ENCODE measurements around the gene CDK5RAP1. TPM values are rescaled to one million over a fixed set of nuclear protein-coding genes. Genes with fewer than 3 reads are reported as not detected.

CDK5RAP1 gene
- total RNA-seq, 2 experiments from 2014 or later = 32.1 to 49.4 TPM

DNA sequence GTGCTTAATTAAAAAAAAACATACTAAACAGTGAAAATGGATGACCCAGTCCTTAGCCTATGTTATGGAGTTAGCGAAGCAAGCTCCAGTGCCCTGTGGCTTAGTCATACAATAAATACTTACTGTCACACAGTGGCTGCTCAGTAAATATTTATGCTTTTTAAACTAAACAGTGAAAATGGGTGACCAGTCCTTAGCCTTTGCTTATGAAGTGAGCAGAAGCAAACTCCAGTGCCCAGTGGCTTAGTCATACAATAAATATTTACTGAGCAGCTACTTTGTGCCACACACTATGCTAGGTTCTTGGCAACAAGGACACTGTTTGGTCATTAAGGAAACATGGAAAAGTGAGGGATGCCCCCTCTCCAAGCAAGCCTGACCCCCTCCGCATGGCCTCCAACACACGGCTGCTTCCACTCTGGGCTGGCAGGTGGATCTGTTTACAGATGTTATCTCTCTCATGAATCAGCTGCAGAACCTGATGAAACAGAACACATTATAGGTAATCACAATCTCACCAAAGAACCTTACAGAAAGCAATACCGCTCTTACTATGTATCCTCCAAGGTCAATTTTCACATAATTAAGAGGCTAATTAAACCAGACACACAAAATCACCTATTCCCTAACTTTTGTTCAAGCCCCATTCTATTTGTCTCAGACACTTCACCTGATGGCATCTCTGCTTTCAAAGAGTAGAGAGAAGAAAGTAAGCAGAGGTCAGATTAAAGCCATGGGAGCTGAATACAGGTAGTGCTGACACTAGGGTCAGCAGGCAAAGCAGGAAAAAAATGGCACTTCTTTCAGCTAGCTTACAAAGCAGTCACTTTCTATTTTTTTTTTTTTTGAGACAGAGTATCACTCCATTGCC, 27.3 kb downstream of the CDK5RAP1 start:
- intact Hi-C loops (cut with micrococcal nuclease; ENCODE audit: unreplicated experiment) = no loop called here
- no peaks in the 10 kb centered on the region for H3K4me1 ChIP-seq (ENCODE audit: insufficient read depth, low read length, poor library complexity, severe bottlenecking)
- H4K20me1 ChIP-seq (ENCODE audit: insufficient read depth, low read length) = no peaks in the 10 kb centered on the region
- H3K36me3 ChIP-seq (ENCODE audit: insufficient read depth, low read length) = peaks cover 77% of the 10 kb centered on the region
- DNase-seq (ENCODE audit: low spot score) = no peak
- no peak overlapping the region for H3K27ac ChIP-seq (ENCODE audit: low read depth, low read length, poor library complexity, severe bottlenecking)
- CTCF ChIA-PET (ENCODE audit: unreplicated experiment) = no interaction called here
- H2AFZ ChIP-seq (ENCODE audit: low read length) = no peak overlapping the region
- POLR2A ChIA-PET = interaction anchor here (1.0 kb wide), 1 partner anchor 11 kb away, joined by 3 read pairs; no protein-coding TSS in a partner anchor
- H3K4me3 ChIP-seq (ENCODE audit: low read depth, low read length, poor library complexity, severe bottlenecking) = no peak overlapping the region
- H3K4me2 ChIP-seq (ENCODE audit: low read length) = no peak overlapping the region
- BruUV-seq (replicated peaks) = no TSS peak
- TF ChIP-seq, protein P1, sequence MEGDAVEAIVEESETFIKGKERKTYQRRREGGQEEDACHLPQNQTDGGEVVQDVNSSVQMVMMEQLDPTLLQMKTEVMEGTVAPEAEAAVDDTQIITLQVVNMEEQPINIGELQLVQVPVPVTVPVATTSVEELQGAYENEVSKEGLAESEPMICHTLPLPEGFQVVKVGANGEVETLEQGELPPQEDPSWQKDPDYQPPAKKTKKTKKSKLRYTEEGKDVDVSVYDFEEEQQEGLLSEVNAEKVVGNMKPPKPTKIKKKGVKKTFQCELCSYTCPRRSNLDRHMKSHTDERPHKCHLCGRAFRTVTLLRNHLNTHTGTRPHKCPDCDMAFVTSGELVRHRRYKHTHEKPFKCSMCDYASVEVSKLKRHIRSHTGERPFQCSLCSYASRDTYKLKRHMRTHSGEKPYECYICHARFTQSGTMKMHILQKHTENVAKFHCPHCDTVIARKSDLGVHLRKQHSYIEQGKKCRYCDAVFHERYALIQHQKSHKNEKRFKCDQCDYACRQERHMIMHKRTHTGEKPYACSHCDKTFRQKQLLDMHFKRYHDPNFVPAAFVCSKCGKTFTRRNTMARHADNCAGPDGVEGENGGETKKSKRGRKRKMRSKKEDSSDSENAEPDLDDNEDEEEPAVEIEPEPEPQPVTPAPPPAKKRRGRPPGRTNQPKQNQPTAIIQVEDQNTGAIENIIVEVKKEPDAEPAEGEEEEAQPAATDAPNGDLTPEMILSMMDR (conservative IDR thresholded peaks at IDR 0.05; ENCODE audit: low read length) = no peak
- TF ChIP-seq EZH2phosphoT487 (IDR thresholded peaks at IDR 0.05; ENCODE audit: borderline replicate concordance, low read depth, low read length) = no peak
- H3K79me2 ChIP-seq (ENCODE audit: insufficient read depth, low read depth, low read length) = no peaks in the 10 kb centered on the region
- H3K9me3 ChIP-seq (ENCODE audit: low read length) = no peaks in the 10 kb centered on the region
- H3K9me2 ChIP-seq (ENCODE audit: insufficient read depth, low read length) = no peaks in the 10 kb centered on the region

DNA sequence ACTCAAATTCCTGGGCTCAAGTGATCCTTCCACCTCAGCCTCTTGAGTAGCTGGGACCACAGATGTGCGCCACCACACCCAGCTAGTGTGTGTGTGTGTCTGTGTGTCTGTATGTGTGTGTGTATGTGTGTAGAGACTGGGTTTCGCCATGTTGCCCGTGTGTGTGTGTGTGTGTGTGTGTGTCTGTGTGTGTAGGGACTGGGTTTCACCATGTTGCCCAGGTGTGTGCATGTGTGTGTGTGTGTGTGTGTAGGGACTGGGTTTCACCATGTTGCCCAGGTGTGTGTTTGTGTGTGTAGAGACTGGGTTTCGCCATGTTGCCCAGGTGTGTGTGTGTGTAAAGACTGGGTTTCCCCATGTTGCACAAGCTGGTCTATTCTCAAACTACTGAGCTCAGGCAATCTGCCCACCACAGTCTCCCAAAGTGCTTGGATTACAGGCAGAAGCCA, 28.3 kb downstream of the CDK5RAP1 start:
- TSS peak; percentile 51 for BruUV-seq (replicated peaks)
- no peak overlapping the region for H2AFZ ChIP-seq (ENCODE audit: low read length)
- H3K4me2 ChIP-seq (ENCODE audit: low read length) = no peak overlapping the region
- H3K27ac ChIP-seq (ENCODE audit: low read depth, low read length, poor library complexity, severe bottlenecking) = no peak overlapping the region
- TF ChIP-seq EZH2phosphoT487 (IDR thresholded peaks at IDR 0.05; ENCODE audit: borderline replicate concordance, low read depth, low read length) = no peak
- TF ChIP-seq, protein P1 (conservative IDR thresholded peaks at IDR 0.05; ENCODE audit: low read length) = no peak
- ChIA-PET CTCF (ENCODE audit: unreplicated experiment) (no interaction called here), POLR2A (interaction anchor here (1.0 kb wide), 1 partner anchor 12 kb away, joined by 3 read pairs; no protein-coding TSS in a partner anchor)
- H3K4me1 ChIP-seq (ENCODE audit: insufficient read depth, low read length, poor library complexity, severe bottlenecking) = no peaks in the 10 kb centered on the region
- H3K9me3 ChIP-seq (ENCODE audit: low read length) = no peaks in the 10 kb centered on the region
- no peaks in the 10 kb centered on the region for H3K79me2 ChIP-seq (ENCODE audit: insufficient read depth, low read depth, low read length)
- H3K36me3 ChIP-seq (ENCODE audit: insufficient read depth, low read length) = peaks cover 77% of the 10 kb centered on the region
- H3K9me2 ChIP-seq (ENCODE audit: insufficient read depth, low read length) = no peaks in the 10 kb centered on the region
- no peak for DNase-seq (ENCODE audit: low spot score)
- intact Hi-C loops (cut with micrococcal nuclease; ENCODE audit: unreplicated experiment) = no loop called here
- H3K4me3 ChIP-seq (ENCODE audit: low read depth, low read length, poor library complexity, severe bottlenecking) = no peak overlapping the region
- H4K20me1 ChIP-seq (ENCODE audit: insufficient read depth, low read length) = no peaks in the 10 kb centered on the region

DNA sequence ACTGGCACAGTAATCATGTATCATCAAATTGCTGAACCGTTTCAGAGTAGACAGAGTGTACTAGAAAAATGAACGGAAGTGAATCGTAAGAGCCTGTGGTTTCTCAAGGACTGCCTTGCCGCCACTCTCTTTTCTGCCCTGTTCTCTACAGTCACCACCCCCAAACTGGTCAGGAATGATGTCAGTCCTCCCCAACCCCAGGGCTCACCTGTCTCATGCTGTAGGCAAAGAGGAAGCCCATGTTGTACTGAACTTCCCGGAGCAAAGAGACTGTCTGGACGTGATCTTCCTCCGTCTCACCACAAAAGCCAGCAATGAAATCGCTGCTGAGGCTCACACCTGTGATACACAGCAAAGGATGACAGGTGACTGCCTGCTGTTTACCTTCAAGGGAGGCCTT, 31.0 kb downstream of the CDK5RAP1 start:
- Histone ChIP-seq H3K4me3 (ENCODE audit: low read depth, low read length, poor library complexity, severe bottlenecking) (no peak overlapping the region), H3K79me2 (ENCODE audit: insufficient read depth, low read depth, low read length) (no peaks in the 10 kb centered on the region), H3K9me2 (ENCODE audit: insufficient read depth, low read length) (no peaks in the 10 kb centered on the region), H2AFZ (ENCODE audit: low read length) (no peak overlapping the region), H3K4me2 (ENCODE audit: low read length) (no peak overlapping the region), H3K9me3 (ENCODE audit: low read length) (no peaks in the 10 kb centered on the region), H3K4me1 (ENCODE audit: insufficient read depth, low read length, poor library complexity, severe bottlenecking) (no peaks in the 10 kb centered on the region), H3K36me3 (ENCODE audit: insufficient read depth, low read length) (peaks cover 89% of the 10 kb centered on the region), H4K20me1 (ENCODE audit: insufficient read depth, low read length) (no peaks in the 10 kb centered on the region), H3K27ac (ENCODE audit: low read depth, low read length, poor library complexity, severe bottlenecking) (no peak overlapping the region)
- no peak for DNase-seq (ENCODE audit: low spot score)
- no peak for TF ChIP-seq EZH2phosphoT487 (IDR thresholded peaks at IDR 0.05; ENCODE audit: borderline replicate concordance, low read depth, low read length)
- TF ChIP-seq, protein P1 (conservative IDR thresholded peaks at IDR 0.05; ENCODE audit: low read length) = no peak
- ChIA-PET POLR2A (no interaction called here), CTCF (ENCODE audit: unreplicated experiment) (no interaction called here)
- intact Hi-C loops (cut with micrococcal nuclease; ENCODE audit: unreplicated experiment) = no loop called here
- no TSS peak for BruUV-seq (replicated peaks)
